Measurements from ENCODE around the gene SMC6.

The SMC6 gene

DNA sequence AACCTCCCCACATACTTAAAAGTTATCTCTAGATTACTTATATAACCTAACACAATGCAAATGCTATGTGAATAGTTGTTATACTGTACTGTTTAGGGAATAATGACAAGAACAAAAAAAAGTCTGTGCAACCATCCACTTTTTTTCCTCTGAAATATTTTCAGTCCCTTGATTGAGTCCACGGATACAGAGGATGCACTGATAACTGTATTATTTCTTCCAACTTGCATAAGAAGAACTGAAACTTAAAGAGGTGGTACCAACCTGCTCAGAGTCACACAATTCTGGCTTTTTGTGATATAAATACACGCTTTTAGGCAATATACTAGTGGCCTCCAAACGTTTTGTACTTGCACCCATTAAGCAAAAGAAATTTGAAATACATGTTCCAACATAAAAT is 1.4 kb downstream of the SMC6 start:
- peak overlapping the region in 2 of 5 donors; percentile 97 to 99 for H3K9ac ChIP-seq (ENCODE audit: low read length in 5 of 5)
- H3K27me3 ChIP-seq (ENCODE audit: control insufficient read depth in 5 of 5, insufficient read depth in 4 of 5, low read length in 5 of 5): no peaks in the 10 kb centered on the region
- no peaks in the 10 kb centered on the region for H3K9me3 ChIP-seq (ENCODE audit: control insufficient read depth in 5 of 5, low read length in 5 of 5)
- peak overlapping the region in 2 of 5 donors; percentile 82 for H3K4me3 ChIP-seq (ENCODE audit: low read depth in 1 of 5, low read length in 5 of 5)
- H3K4me1 ChIP-seq (ENCODE audit: control insufficient read depth in 5 of 5, insufficient read depth in 5 of 5, low read length in 5 of 5): peaks cover 1 to 22% (median 17%) of the 10 kb centered on the region in 5 donors
- no peaks in the 10 kb centered on the region for H3K36me3 ChIP-seq (ENCODE audit: control insufficient read depth in 5 of 5, insufficient read depth in 5 of 5, low read length in 5 of 5)
- no peak overlapping the region for H3K27ac ChIP-seq (ENCODE audit: low read depth, low read length)

DNA sequence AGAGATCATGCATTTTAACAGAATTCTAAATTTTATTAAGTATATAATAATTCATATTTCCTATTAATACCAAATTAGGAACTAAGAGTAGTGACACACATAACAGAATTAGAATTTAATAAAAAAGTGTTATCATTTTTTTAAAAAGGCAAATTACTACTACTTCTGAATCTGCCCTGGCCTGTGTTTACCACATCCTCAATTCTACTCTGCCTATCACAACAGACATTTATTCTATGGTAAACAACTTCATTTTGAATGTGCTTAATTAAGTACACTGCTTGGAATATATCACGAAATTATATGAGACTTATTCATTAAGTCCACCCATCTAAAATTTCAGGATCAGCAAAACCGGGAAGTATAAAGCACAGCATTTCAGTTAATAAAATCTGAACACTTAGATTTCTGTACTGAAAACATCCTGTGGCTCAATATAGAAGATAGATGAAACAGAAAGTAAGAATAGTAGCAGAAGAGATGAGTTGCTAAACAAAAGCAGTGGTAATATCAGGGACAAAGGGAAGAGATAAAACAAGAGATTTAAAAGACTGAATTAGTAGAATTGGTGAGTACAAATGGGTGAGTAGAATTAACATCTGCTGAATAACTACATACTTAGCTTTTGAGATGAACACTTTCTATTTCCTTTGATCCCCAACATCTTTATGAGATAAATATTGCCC is 3.7 kb downstream of the SMC6 start:
- H3K27ac ChIP-seq (ENCODE audit: low read depth, low read length): no peak overlapping the region
- H3K4me3 ChIP-seq (ENCODE audit: low read depth in 1 of 5, low read length in 5 of 5): no peak overlapping the region
- H3K27me3 ChIP-seq (ENCODE audit: control insufficient read depth in 5 of 5, insufficient read depth in 4 of 5, low read length in 5 of 5): no peaks in the 10 kb centered on the region
- H3K4me1 ChIP-seq (ENCODE audit: control insufficient read depth in 5 of 5, insufficient read depth in 5 of 5, low read length in 5 of 5): peaks cover 1 to 19% (median 17%) of the 10 kb centered on the region in 5 donors
- H3K36me3 ChIP-seq (ENCODE audit: control insufficient read depth in 5 of 5, insufficient read depth in 5 of 5, low read length in 5 of 5): peaks cover 0 to 5% (median under 1%) of the 10 kb centered on the region in 5 donors
- H3K9me3 ChIP-seq (ENCODE audit: control insufficient read depth in 5 of 5, low read length in 5 of 5): no peaks in the 10 kb centered on the region
- no peak overlapping the region for H3K9ac ChIP-seq (ENCODE audit: low read length in 5 of 5)

DNA sequence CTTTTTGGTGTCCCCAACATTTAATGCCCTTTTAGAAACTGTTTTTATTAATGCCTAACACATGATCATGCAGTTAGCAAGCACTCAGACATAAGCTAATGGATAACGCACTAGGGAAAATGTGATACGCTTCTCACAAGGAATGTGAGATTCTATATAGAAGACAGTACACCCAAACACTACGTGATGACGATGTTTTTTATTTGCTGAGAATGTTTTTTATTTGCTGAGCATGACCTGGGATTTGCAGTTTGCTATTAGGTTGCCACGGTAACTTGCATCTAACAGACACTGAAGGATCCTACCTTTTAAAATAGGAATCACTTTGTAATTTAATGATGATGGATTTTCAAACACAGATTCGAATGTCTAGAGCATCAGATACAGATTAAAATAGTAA is 4.9 kb downstream of the SMC6 start:
- H3K4me3 ChIP-seq (ENCODE audit: low read depth in 1 of 5, low read length in 5 of 5): no peak overlapping the region
- H3K9ac ChIP-seq (ENCODE audit: low read length in 5 of 5): no peak overlapping the region
- peaks cover 1 to 12% (median 10%) of the 10 kb centered on the region in 5 donors for H3K4me1 ChIP-seq (ENCODE audit: control insufficient read depth in 5 of 5, insufficient read depth in 5 of 5, low read length in 5 of 5)
- no peak overlapping the region for H3K27ac ChIP-seq (ENCODE audit: low read depth, low read length)
- H3K9me3 ChIP-seq (ENCODE audit: control insufficient read depth in 5 of 5, low read length in 5 of 5): no peaks in the 10 kb centered on the region
- H3K27me3 ChIP-seq (ENCODE audit: control insufficient read depth in 5 of 5, insufficient read depth in 4 of 5, low read length in 5 of 5): no peaks in the 10 kb centered on the region
- peaks cover 2 to 10% (median 7%) of the 10 kb centered on the region in 5 donors for H3K36me3 ChIP-seq (ENCODE audit: control insufficient read depth in 5 of 5, insufficient read depth in 5 of 5, low read length in 5 of 5)

DNA sequence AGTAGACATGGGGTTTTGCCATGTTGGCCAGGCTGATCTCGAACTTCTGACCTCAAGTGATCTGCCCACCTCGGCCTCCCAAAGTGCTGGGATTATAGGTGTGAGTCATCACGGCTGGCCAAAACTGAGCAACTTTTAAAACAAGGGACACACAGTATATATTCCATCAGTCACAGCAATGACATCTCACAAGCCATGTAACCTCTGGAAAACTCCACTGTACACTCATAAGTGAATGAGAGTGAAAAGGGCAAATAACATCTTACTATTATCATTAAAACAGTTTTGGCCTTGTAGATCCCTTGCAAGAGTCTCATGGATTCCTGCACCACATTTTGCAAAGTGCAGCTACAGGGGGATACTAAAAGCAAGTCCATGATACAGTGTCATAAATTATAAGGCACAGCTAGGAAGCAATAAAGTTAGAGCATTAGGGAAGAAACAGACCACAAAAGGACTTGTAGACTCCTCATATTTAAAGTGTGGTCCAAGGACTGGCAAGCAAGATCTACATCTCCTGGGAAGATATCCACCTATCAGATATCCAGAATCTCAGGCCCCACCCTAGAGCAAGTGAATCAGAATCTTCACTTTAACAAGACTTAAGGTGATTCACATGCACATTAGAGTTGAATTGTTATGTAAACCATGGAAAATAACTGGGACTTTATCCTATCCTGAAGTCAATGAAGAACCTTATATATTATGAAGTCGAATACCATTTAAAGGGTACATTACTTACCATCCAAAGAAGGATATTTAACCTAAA is 5.7 kb downstream of the SMC6 start:
- Histone ChIP-seq H3K4me1 (ENCODE audit: control insufficient read depth in 5 of 5, insufficient read depth in 5 of 5, low read length in 5 of 5) (peaks cover 1 to 10% (median 8%) of the 10 kb centered on the region in 5 donors), H3K9me3 (ENCODE audit: control insufficient read depth in 5 of 5, low read length in 5 of 5) (no peaks in the 10 kb centered on the region), H3K4me3 (ENCODE audit: low read depth in 1 of 5, low read length in 5 of 5) (no peak overlapping the region), H3K9ac (ENCODE audit: low read length in 5 of 5) (no peak overlapping the region), H3K36me3 (ENCODE audit: control insufficient read depth in 5 of 5, insufficient read depth in 5 of 5, low read length in 5 of 5) (peaks cover 2 to 10% (median 8%) of the 10 kb centered on the region in 5 donors), H3K27me3 (ENCODE audit: control insufficient read depth in 5 of 5, insufficient read depth in 4 of 5, low read length in 5 of 5) (no peaks in the 10 kb centered on the region), H3K27ac (ENCODE audit: low read depth, low read length) (no peak overlapping the region)

DNA sequence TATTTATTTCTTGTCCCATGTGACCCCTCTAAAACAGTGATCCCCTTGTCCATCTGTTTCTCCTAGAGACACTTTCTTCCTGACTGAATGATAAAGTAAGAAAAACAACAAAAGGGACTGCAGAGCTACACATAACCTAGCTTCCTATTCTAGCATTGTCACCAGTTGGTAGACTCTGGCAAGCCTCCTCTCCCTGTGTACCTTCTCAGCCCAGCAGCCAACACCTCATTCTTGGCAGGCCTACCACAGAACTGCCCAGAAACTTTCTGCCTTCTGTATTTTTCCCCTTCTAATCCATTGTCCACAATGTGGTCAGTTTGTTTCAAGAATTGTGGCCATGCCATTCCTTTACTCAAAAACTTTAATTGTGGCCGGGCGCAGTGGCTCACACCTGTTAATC is 13.4 kb downstream of the SMC6 start:
- Histone ChIP-seq H3K27ac (ENCODE audit: low read depth, low read length) (no peak overlapping the region), H3K9me3 (ENCODE audit: control insufficient read depth in 5 of 5, low read length in 5 of 5) (no peaks in the 10 kb centered on the region), H3K9ac (ENCODE audit: low read length in 5 of 5) (no peak overlapping the region), H3K4me3 (ENCODE audit: low read depth in 1 of 5, low read length in 5 of 5) (no peak overlapping the region), H3K36me3 (ENCODE audit: control insufficient read depth in 5 of 5, insufficient read depth in 5 of 5, low read length in 5 of 5) (peaks cover 30 to 48% (median 35%) of the 10 kb centered on the region in 5 donors), H3K4me1 (ENCODE audit: control insufficient read depth in 5 of 5, insufficient read depth in 5 of 5, low read length in 5 of 5) (peaks cover 0 to 8% (median 0%) of the 10 kb centered on the region in 5 donors), H3K27me3 (ENCODE audit: control insufficient read depth in 5 of 5, insufficient read depth in 4 of 5, low read length in 5 of 5) (no peaks in the 10 kb centered on the region)

DNA sequence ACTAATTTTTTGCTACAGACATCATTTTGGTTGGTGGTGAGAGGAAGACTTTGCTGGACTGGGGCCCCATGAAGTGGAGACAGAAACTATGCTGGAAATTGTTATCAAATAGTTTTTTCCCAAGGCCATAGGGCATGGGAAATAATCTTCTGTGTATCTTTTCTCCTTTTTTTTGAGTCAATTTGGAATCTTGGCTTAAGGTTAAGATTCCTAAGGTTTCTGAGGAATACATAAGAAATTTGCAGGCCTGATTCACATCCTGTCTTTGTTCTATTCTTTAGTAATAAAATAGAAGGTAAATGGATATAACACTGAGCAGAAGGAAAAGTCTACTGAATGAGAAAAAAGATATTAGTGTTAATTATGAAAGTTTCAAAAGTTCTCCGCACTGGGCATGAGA is 16.6 kb downstream of the SMC6 start:
- no peaks in the 10 kb centered on the region for H3K27me3 ChIP-seq (ENCODE audit: control insufficient read depth in 5 of 5, insufficient read depth in 4 of 5, low read length in 5 of 5)
- H3K36me3 ChIP-seq (ENCODE audit: control insufficient read depth in 5 of 5, insufficient read depth in 5 of 5, low read length in 5 of 5): peaks cover 35 to 54% (median 45%) of the 10 kb centered on the region in 5 donors
- H3K4me3 ChIP-seq (ENCODE audit: low read depth in 1 of 5, low read length in 5 of 5): no peak overlapping the region
- H3K27ac ChIP-seq (ENCODE audit: low read depth, low read length): peak overlapping the region; percentile 0
- no peaks in the 10 kb centered on the region for H3K9me3 ChIP-seq (ENCODE audit: control insufficient read depth in 5 of 5, low read length in 5 of 5)
- H3K4me1 ChIP-seq (ENCODE audit: control insufficient read depth in 5 of 5, insufficient read depth in 5 of 5, low read length in 5 of 5): peaks cover 0 to 8% (median 0%) of the 10 kb centered on the region in 5 donors
- no peak overlapping the region for H3K9ac ChIP-seq (ENCODE audit: low read length in 5 of 5)

DNA sequence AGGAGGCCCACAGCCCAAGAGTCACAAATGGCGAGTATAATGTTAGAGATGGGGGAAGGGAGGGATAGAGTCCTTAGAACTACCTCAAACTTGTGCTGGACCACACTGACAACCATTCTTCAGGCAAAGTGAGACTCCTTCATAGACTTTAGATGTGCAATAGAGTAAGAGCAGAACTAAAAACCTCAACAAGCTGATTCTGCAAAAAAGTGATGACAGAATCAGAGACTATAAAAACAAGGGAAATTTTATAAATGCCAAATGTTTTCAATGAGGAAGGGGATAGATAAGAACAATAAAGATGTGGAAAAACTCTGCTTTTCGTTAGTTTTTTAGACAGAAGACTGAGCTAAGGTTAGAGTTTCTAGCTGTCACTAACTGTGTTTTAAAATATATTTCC is 17.7 kb downstream of the SMC6 start:
- H3K9ac ChIP-seq (ENCODE audit: low read length in 5 of 5): no peak overlapping the region
- H3K27ac ChIP-seq (ENCODE audit: low read depth, low read length): no peak overlapping the region
- H3K9me3 ChIP-seq (ENCODE audit: control insufficient read depth in 5 of 5, low read length in 5 of 5): no peaks in the 10 kb centered on the region
- no peaks in the 10 kb centered on the region for H3K27me3 ChIP-seq (ENCODE audit: control insufficient read depth in 5 of 5, insufficient read depth in 4 of 5, low read length in 5 of 5)
- H3K4me1 ChIP-seq (ENCODE audit: control insufficient read depth in 5 of 5, insufficient read depth in 5 of 5, low read length in 5 of 5): peaks cover 0 to 8% (median 0%) of the 10 kb centered on the region in 5 donors
- H3K4me3 ChIP-seq (ENCODE audit: low read depth in 1 of 5, low read length in 5 of 5): no peak overlapping the region
- peaks cover 42 to 57% (median 54%) of the 10 kb centered on the region in 5 donors for H3K36me3 ChIP-seq (ENCODE audit: control insufficient read depth in 5 of 5, insufficient read depth in 5 of 5, low read length in 5 of 5)

DNA sequence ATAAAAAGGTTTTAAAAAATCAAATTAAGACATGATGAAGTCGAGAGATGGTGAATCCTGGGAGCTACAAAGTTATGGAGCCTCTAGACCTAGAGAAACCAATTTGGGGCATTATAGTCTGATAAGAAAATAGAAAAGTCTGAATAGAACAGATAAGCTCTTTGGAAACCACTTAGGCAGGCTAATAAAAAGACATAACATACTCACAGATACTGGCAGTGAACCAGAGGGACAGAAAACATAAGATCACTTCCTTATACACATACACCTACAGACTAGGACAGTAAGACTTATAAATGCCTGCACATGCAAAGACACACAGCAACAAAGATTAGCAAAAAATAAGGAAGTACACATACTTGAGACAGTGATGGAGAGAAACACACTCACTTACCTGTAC is 20.0 kb downstream of the SMC6 start:
- Histone ChIP-seq H3K27ac (ENCODE audit: low read depth, low read length) (no peak overlapping the region), H3K27me3 (ENCODE audit: control insufficient read depth in 5 of 5, insufficient read depth in 4 of 5, low read length in 5 of 5) (no peaks in the 10 kb centered on the region), H3K4me1 (ENCODE audit: control insufficient read depth in 5 of 5, insufficient read depth in 5 of 5, low read length in 5 of 5) (peaks cover 0 to 8% (median 0%) of the 10 kb centered on the region in 5 donors), H3K4me3 (ENCODE audit: low read depth in 1 of 5, low read length in 5 of 5) (no peak overlapping the region), H3K36me3 (ENCODE audit: control insufficient read depth in 5 of 5, insufficient read depth in 5 of 5, low read length in 5 of 5) (peaks cover 39 to 65% (median 50%) of the 10 kb centered on the region in 5 donors), H3K9me3 (ENCODE audit: control insufficient read depth in 5 of 5, low read length in 5 of 5) (no peaks in the 10 kb centered on the region), H3K9ac (ENCODE audit: low read length in 5 of 5) (no peak overlapping the region)

DNA sequence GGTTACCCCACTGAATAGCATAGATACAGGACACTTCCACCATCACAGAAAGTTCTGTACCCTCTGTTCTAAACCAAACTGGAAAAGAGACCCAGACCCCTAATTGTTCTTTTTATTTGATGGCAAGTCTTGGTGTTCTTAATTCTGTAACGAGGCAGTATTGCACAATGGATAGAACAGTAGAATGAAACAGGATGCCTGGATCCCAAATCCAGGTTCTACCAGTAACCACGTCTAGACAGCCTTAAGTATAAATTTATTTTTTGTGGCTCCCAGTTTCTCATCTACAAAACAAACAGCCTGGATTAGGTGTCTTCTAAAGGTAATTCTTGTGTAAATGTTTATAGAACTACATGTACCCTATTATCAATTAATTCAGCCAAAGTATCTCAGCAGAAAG is 23.7 kb downstream of the SMC6 start:
- no peak overlapping the region for H3K27ac ChIP-seq (ENCODE audit: low read depth, low read length)
- no peak overlapping the region for H3K4me3 ChIP-seq (ENCODE audit: low read depth in 1 of 5, low read length in 5 of 5)
- no peak overlapping the region for H3K9ac ChIP-seq (ENCODE audit: low read length in 5 of 5)
- peaks cover 24 to 45% (median 27%) of the 10 kb centered on the region in 5 donors for H3K36me3 ChIP-seq (ENCODE audit: control insufficient read depth in 5 of 5, insufficient read depth in 5 of 5, low read length in 5 of 5)
- H3K4me1 ChIP-seq (ENCODE audit: control insufficient read depth in 5 of 5, insufficient read depth in 5 of 5, low read length in 5 of 5): peaks cover 0 to 3% (median 0%) of the 10 kb centered on the region in 5 donors
- H3K27me3 ChIP-seq (ENCODE audit: control insufficient read depth in 5 of 5, insufficient read depth in 4 of 5, low read length in 5 of 5): no peaks in the 10 kb centered on the region
- H3K9me3 ChIP-seq (ENCODE audit: control insufficient read depth in 5 of 5, low read length in 5 of 5): no peaks in the 10 kb centered on the region

DNA sequence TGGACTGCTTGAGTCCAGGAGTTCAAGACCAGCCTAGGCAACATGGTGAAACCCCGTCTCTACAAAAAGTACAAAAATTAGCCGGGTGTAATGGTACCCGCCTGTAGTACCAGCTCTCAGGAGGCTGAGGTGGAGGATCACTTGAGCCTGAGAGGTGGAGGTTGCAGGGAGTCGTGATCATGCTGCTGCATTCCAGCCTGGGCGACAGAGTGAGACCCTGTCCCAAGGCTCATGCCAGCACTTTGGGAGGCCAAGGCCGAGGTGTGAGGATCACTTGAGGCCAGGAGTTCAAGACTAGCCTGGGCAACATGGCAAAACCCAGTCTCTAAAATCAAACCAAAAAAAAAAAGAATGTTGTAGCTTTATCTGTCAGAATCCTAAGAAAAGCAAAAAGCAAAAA is 25.4 kb downstream of the SMC6 start:
- H3K4me1 ChIP-seq (ENCODE audit: control insufficient read depth in 5 of 5, insufficient read depth in 5 of 5, low read length in 5 of 5): no peaks in the 10 kb centered on the region
- H3K27ac ChIP-seq (ENCODE audit: low read depth, low read length): no peak overlapping the region
- H3K9me3 ChIP-seq (ENCODE audit: control insufficient read depth in 5 of 5, low read length in 5 of 5): no peaks in the 10 kb centered on the region
- H3K9ac ChIP-seq (ENCODE audit: low read length in 5 of 5): no peak overlapping the region
- H3K27me3 ChIP-seq (ENCODE audit: control insufficient read depth in 5 of 5, insufficient read depth in 4 of 5, low read length in 5 of 5): no peaks in the 10 kb centered on the region
- H3K36me3 ChIP-seq (ENCODE audit: control insufficient read depth in 5 of 5, insufficient read depth in 5 of 5, low read length in 5 of 5): peaks cover 23 to 48% (median 30%) of the 10 kb centered on the region in 5 donors
- H3K4me3 ChIP-seq (ENCODE audit: low read depth in 1 of 5, low read length in 5 of 5): no peak overlapping the region
